K562 (cell line): ENCODE data around the gene CHMP4B. TPM values are rescaled to one million over a fixed set of nuclear protein-coding genes. Genes with fewer than 3 reads are reported as not detected.

Source experiments
- BMI1 ChIP-seq: fragments of 150-350 bp; IDR thresholded peaks from 2 replicates; pipeline ENCODE4 v1.6.1; 2014; ENCODE audit warnings: low read length
- CREM ChIP-seq: IDR thresholded peaks from 2 replicates; pipeline ENCODE4 v1.6.1; 2014; ENCODE audit warnings: antibody characterized with exemption, low read depth
- GMEB1 ChIP-seq: fragments of 250-450 bp; sonication (Bioruptor Pico); IDR thresholded peaks from 2 replicates; pipeline ENCODE4 v1.4.0; 2020; ENCODE audit warnings: mild to moderate bottlenecking
- HNRNPK ChIP-seq: fragments of 200-400 bp; formaldehyde crosslinking; IDR thresholded peaks from one replicate; pipeline ENCODE4 v1.6.1; 2018; ENCODE audit warnings: mild to moderate bottlenecking, low read depth, low read length; ENCODE audit not compliant: poor library complexity, severe bottlenecking
- JUN ChIP-seq, 2 experiments: sonication (generic) in 1 of 2; formaldehyde crosslinking in 1 of 2; IDR thresholded peaks; 2 replicates each; pipeline versions ENCODE4 v1.6.1 to v1.8.0; 2012 to 2022; ENCODE audit warnings: borderline replicate concordance in 2 of 2, mild to moderate bottlenecking in 2 of 2, improper control_type of control experiment in 1 of 2, low read depth in 1 of 2, low read length in 1 of 2, missing genetic modification reagents in 1 of 2
- NR2F6 ChIP-seq: fragments of 450-650 bp; formaldehyde crosslinking; IDR thresholded peaks from 2 replicates; pipeline ENCODE4 v1.4.0; 2020; ENCODE audit warnings: mild to moderate bottlenecking
- POU5F1 ChIP-seq: fragments of 150-350 bp; IDR thresholded peaks from 2 replicates; pipeline ENCODE4 v1.6.1; 2014; ENCODE audit warnings: borderline replicate concordance, low read length, low read depth, mild to moderate bottlenecking; ENCODE audit not compliant: partially characterized antibody
- RB1 ChIP-seq: fragments of 450-650 bp; IDR thresholded peaks from 2 replicates; pipeline ENCODE4 v1.6.1; 2017; ENCODE audit warnings: low read depth, mild to moderate bottlenecking
- SIN3A ChIP-seq, 2 experiments: fragments of 150-350 bp in 1 of 2; IDR thresholded peaks; 2 replicates each; pipeline ENCODE4 v1.6.1; 2011 to 2016; ENCODE audit warnings: borderline replicate concordance in 2 of 2, low read depth in 2 of 2, low read length in 2 of 2, mild to moderate bottlenecking in 2 of 2, moderate library complexity in 2 of 2; ENCODE audit not compliant: control insufficient read depth in 1 of 2
- ZFP1 ChIP-seq: fragments of 450-650 bp; formaldehyde crosslinking; IDR thresholded peaks from 2 replicates; pipeline ENCODE4 v1.4.0; 2020; ENCODE audit warnings: mild to moderate bottlenecking, mixed read lengths
- ZNF146 ChIP-seq: IDR thresholded peaks from one replicate; pipeline ENCODE4 v1.6.1; 2018; ENCODE audit warnings: missing compliant biosample characterization; ENCODE audit not compliant: unreplicated experiment
- ZNF253 ChIP-seq: fragments of 250-450 bp; sonication (Bioruptor Pico); conservative IDR thresholded peaks from 2 replicates; pipeline ENCODE4 v1.6.1; 2021; ENCODE audit warnings: mild to moderate bottlenecking
- polyA plus RNA-seq, 8 experiments: library from polyadenylated mRNA; depleted of rRNA in 4 of 8; stranded (reverse) in 5 of 8; unstranded in 3 of 8; fragments of >200 nt; fragmentation: Nextera tagmentation in 2 of 8; fragmentation: Illumina TruSeq in 1 of 8; extraction: Ambion mirVana in 2 of 8; extraction: Trizol in 1 of 8; gene quantifications; 2 replicates each; pipeline versions ENCODE4 v1.2.1 to v1.2.3, GENCODE V29; 2011 to 2014; ENCODE audit warnings: inconsistent platforms in 1 of 8, missing spikeins in 1 of 8
- total RNA-seq, 7 experiments: library from RNA; depleted of rRNA in 6 of 7; stranded (reverse); fragments of >200 nt in 6 of 7; fragmentation: Illumina TruSeq in 2 of 7; extraction: Trizol in 2 of 7; gene quantifications; 2 replicates each; pipeline versions ENCODE4 v1.2.1 to v1.2.3, GENCODE V29; 2011 to 2021; ENCODE audit warnings: low replicate concordance in 1 of 7
- TF ChIP-seq, protein P1 (sequence below), 2 experiments: fragments of 450-650 bp; conservative IDR thresholded peaks; 2 replicates each; pipeline ENCODE4 v1.6.1; 2017; ENCODE audit warnings: mild to moderate bottlenecking in 2 of 2, moderate library complexity in 2 of 2
- TF ChIP-seq, protein P2 (sequence below): fragments of 450-650 bp; formaldehyde crosslinking; conservative IDR thresholded peaks from 2 replicates; pipeline ENCODE4 v1.4.0; 2022; ENCODE audit warnings: mild to moderate bottlenecking, missing genetic modification characterization
- TF ChIP-seq, protein P3 (sequence below): fragments of 250-450 bp; sonication (Bioruptor Pico); IDR thresholded peaks from 2 replicates; pipeline ENCODE4 v1.4.0; 2020

CHMP4B gene
- total and polyA plus RNA-seq, 9 of the 15 experiments (the other 6 are each of a cell fraction or from before 2014, with no cell fraction given) = 1.8 to 64.7 (median 31.8) TPM

GRCh38 chr20:33810885-33811775, at the start of gene CHMP4B (continued):
- peak; percentile 73; the same call in 1 of the 2 replicates for TF ChIP-seq RB1
- peak; percentile 99 for TF ChIP-seq POU5F1
- peak; percentile 78 for TF ChIP-seq JUN (IDR thresholded peaks at IDR 0.05; ENCODE audit: borderline replicate concordance, low read depth, low read length)
- no peak for TF ChIP-seq JUN (CRISPR knock-in tag; IDR thresholded peaks at IDR 0.05; ENCODE audit: borderline replicate concordance)
- TF ChIP-seq, protein P1, sequence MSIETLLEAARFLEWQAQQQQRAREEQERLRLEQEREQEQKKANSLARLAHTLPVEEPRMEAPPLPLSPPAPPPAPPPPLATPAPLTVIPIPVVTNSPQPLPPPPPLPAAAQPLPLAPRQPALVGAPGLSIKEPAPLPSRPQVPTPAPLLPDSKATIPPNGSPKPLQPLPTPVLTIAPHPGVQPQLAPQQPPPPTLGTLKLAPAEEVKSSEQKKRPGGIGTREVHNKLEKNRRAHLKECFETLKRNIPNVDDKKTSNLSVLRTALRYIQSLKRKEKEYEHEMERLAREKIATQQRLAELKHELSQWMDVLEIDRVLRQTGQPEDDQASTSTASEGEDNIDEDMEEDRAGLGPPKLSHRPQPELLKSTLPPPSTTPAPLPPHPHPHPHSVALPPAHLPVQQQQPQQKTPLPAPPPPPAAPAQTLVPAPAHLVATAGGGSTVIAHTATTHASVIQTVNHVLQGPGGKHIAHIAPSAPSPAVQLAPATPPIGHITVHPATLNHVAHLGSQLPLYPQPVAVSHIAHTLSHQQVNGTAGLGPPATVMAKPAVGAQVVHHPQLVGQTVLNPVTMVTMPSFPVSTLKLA (conservative IDR thresholded peaks at IDR 0.05) = peak; percentile 94 to 98
- no peak for TF ChIP-seq ZFP1 (CRISPR knock-in tag)
- TF ChIP-seq CREM = peak; percentile 99
- TF ChIP-seq GMEB1 (CRISPR knock-in tag) = peak; percentile 90
- peak; percentile 52 to 82; a peak in 3 of 4 replicates for TF ChIP-seq SIN3A (IDR thresholded peaks at IDR 0.05; ENCODE audit: borderline replicate concordance in 2 of 2, control insufficient read depth in 1 of 2, low read depth in 2 of 2, low read length in 2 of 2)
- no peak for TF ChIP-seq BMI1
- TF ChIP-seq NR2F6 = no peak
- no peak for TF ChIP-seq ZNF146 (CRISPR knock-in tag)
- TF ChIP-seq, protein P2, sequence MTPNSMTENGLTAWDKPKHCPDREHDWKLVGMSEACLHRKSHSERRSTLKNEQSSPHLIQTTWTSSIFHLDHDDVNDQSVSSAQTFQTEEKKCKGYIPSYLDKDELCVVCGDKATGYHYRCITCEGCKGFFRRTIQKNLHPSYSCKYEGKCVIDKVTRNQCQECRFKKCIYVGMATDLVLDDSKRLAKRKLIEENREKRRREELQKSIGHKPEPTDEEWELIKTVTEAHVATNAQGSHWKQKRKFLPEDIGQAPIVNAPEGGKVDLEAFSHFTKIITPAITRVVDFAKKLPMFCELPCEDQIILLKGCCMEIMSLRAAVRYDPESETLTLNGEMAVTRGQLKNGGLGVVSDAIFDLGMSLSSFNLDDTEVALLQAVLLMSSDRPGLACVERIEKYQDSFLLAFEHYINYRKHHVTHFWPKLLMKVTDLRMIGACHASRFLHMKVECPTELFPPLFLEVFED (CRISPR knock-in tag) = no peak
- TF ChIP-seq HNRNPK = peak; percentile 57
- no peak for TF ChIP-seq ZNF253 (CRISPR knock-in tag)
- TF ChIP-seq, protein P3, sequence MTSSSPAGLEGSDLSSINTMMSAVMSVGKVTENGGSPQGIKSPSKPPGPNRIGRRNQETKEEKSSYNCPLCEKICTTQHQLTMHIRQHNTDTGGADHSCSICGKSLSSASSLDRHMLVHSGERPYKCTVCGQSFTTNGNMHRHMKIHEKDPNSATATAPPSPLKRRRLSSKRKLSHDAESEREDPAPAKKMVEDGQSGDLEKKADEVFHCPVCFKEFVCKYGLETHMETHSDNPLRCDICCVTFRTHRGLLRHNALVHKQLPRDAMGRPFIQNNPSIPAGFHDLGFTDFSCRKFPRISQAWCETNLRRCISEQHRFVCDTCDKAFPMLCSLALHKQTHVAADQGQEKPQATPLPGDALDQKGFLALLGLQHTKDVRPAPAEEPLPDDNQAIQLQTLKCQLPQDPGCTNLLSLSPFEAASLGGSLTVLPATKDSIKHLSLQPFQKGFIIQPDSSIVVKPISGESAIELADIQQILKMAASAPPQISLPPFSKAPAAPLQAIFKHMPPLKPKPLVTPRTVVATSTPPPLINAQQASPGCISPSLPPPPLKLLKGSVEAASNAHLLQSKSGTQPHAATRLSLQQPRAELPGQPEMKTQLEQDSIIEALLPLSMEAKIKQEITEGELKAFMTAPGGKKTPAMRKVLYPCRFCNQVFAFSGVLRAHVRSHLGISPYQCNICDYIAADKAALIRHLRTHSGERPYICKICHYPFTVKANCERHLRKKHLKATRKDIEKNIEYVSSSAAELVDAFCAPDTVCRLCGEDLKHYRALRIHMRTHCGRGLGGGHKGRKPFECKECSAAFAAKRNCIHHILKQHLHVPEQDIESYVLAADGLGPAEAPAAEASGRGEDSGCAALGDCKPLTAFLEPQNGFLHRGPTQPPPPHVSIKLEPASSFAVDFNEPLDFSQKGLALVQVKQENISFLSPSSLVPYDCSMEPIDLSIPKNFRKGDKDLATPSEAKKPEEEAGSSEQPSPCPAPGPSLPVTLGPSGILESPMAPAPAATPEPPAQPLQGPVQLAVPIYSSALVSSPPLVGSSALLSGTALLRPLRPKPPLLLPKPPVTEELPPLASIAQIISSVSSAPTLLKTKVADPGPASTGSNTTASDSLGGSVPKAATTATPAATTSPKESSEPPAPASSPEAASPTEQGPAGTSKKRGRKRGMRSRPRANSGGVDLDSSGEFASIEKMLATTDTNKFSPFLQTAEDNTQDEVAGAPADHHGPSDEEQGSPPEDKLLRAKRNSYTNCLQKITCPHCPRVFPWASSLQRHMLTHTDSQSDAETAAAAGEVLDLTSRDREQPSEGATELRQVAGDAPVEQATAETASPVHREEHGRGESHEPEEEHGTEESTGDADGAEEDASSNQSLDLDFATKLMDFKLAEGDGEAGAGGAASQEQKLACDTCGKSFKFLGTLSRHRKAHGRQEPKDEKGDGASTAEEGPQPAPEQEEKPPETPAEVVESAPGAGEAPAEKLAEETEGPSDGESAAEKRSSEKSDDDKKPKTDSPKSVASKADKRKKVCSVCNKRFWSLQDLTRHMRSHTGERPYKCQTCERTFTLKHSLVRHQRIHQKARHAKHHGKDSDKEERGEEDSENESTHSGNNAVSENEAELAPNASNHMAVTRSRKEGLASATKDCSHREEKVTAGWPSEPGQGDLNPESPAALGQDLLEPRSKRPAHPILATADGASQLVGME (CRISPR knock-in tag) = no peak
